ENCODE results near the gene THAP10. TPM values are rescaled to one million over a fixed set of nuclear protein-coding genes. Genes with fewer than 3 reads are reported as not detected.
"Not testable (repeated sequence)": the region's sequence is repeated elsewhere in the genome, so short reads cannot be mapped to it uniquely, and the experiment has no call there.

THAP10 gene
- total RNA-seq, 1 donor from 2014 or later, result 4.2 TPM

DNA sequence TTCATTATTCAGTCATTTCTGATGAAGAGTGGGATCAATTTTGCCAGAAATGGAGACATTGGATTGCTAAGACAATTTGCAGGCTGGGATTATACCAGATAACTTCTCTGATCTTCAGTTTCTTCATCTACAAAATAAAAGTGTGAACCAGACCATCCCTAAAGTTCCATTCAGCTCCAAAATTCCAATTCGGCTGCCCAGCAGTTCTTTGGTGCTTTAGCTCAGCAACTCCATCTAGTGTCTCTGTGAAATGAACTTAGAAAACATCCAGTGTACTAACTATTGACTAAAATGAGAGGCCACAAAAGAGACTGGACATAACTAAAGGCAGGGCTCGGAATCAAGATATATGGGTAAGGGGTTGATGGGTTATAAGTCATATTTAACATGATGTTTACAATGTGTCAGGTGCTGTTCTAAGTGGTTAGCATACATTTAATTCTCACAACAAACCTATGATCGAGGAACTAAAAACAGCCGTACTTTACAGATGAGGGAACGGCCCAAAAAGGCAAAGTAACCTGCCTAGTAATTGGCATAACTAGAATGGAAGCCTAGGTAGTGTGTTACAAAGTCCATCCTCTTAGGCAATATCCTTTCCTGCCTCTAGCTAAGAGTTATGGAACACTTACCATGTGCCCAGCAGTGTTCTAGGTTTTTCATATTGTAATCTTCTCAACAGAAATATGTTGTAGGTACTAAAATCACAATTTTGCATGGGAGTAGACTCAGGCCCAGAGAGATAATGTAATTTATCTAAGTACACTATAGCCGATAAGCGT lies 17.0 kb downstream of the THAP10 start:
- H3K4me3 ChIP-seq (ENCODE audit: low read depth, low read length), result no peak overlapping the region
- no peaks in the 10 kb centered on the region for H3K36me3 ChIP-seq (ENCODE audit: control insufficient read depth, insufficient read depth, low read length)
- no peak for DNase-seq (ENCODE audit: low read depth)
- no peaks in the 10 kb centered on the region for H3K27me3 ChIP-seq (ENCODE audit: control insufficient read depth, insufficient read depth, low read length)
- TF ChIP-seq, protein P1, sequence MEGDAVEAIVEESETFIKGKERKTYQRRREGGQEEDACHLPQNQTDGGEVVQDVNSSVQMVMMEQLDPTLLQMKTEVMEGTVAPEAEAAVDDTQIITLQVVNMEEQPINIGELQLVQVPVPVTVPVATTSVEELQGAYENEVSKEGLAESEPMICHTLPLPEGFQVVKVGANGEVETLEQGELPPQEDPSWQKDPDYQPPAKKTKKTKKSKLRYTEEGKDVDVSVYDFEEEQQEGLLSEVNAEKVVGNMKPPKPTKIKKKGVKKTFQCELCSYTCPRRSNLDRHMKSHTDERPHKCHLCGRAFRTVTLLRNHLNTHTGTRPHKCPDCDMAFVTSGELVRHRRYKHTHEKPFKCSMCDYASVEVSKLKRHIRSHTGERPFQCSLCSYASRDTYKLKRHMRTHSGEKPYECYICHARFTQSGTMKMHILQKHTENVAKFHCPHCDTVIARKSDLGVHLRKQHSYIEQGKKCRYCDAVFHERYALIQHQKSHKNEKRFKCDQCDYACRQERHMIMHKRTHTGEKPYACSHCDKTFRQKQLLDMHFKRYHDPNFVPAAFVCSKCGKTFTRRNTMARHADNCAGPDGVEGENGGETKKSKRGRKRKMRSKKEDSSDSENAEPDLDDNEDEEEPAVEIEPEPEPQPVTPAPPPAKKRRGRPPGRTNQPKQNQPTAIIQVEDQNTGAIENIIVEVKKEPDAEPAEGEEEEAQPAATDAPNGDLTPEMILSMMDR (IDR thresholded peaks at IDR 0.05; ENCODE audit: insufficient read depth, low read length, poor library complexity, severe bottlenecking), result peak; percentile 61

DNA sequence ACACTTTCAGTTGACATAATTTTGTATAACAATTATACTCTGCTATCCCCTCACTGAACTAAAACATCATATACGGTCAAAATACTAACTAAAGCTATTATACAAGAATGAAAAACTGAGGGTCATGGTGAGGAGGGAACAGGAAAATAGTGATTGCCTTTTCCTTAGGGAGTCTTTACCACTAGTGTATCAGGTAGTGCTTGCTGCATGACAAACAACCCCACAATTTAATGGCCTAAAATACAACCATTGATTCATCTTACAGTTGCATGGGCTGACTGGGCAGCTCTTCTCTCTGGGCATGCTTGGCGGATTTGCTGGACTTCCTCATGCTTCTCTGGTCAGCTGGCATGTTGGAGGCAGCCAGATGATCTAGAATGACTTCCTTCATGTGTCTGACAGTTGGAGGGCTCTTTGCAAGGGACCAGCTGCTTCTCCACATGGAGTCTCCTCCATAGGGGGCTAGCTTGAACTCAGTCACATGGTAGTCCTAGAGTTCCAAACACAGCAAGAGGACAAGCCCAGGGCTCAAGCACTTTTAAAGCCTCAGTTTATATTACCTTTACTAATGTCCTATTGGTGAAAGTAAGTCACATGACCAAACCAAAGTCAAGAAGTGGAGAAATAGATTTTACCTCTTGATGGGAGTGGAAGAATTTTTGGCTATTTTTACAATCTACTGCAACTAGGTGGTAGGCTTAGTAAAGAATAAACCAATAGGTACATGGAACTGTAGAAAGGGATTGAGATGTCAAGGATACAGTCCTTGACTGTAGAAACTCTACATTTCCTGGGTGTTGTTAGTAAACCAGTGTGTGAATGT lies 18.8 kb downstream of the THAP10 start:
- Histone ChIP-seq H3K4me3 (ENCODE audit: low read depth, low read length) (no peak overlapping the region), H3K36me3 (ENCODE audit: control insufficient read depth, insufficient read depth, low read length) (no peaks in the 10 kb centered on the region), H3K27me3 (ENCODE audit: control insufficient read depth, insufficient read depth, low read length) (no peaks in the 10 kb centered on the region)
- TF ChIP-seq, protein P1 (IDR thresholded peaks at IDR 0.05; ENCODE audit: insufficient read depth, low read length, poor library complexity, severe bottlenecking), result no peak
- no peak for DNase-seq (ENCODE audit: low read depth)

DNA sequence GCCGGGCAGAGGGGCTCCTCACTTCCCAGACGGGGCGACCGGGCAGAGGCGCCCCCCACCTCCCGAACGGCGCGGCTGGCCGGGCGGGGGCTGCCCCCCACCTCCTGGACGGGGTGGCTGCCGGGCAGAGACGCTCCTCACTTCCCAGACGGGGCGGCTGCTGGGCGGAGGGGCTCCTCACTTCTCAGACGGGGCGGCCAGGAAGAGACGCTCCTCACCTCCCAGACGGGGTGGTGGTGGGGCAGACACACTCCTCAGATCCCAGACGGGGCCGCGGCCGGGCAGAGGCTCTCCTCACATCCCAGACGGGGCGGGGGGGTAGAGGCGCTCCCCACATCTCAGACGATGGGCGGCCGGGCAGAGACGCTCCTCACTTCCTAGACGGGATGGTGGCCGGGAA lies 20.7 kb downstream of the THAP10 start:
- not testable (repeated sequence) for H3K27me3 ChIP-seq (ENCODE audit: control insufficient read depth, insufficient read depth, low read length); H3K4me3 ChIP-seq (ENCODE audit: low read depth, low read length); H3K36me3 ChIP-seq (ENCODE audit: control insufficient read depth, insufficient read depth, low read length); DNase-seq (ENCODE audit: low read depth)

DNA sequence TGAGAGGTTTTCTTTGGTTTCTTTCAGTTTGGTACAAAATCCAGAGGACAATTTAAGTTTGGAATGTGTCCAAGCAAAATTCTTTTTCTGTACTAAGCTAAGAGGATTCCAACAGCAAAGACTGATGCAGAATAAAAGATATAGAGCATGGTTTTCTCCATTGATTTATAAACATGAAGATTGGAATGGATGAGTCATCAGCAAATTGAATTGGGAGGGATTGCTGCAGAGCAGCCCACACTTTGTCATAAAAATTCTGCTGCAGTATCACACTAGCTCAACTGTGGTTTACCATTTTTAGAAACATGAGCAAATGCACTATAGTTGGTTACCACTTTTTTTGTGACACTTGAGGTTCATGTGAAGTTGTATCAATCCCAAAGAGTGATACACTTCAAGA lies 22.2 kb downstream of the THAP10 start:
- Histone ChIP-seq H3K4me3 (ENCODE audit: low read depth, low read length) (no peak overlapping the region), H3K36me3 (ENCODE audit: control insufficient read depth, insufficient read depth, low read length) (no peaks in the 10 kb centered on the region), H3K27me3 (ENCODE audit: control insufficient read depth, insufficient read depth, low read length) (no peaks in the 10 kb centered on the region)
- TF ChIP-seq, protein P1 (IDR thresholded peaks at IDR 0.05; ENCODE audit: insufficient read depth, low read length, poor library complexity, severe bottlenecking), result no peak
- no peak for DNase-seq (ENCODE audit: low read depth)

DNA sequence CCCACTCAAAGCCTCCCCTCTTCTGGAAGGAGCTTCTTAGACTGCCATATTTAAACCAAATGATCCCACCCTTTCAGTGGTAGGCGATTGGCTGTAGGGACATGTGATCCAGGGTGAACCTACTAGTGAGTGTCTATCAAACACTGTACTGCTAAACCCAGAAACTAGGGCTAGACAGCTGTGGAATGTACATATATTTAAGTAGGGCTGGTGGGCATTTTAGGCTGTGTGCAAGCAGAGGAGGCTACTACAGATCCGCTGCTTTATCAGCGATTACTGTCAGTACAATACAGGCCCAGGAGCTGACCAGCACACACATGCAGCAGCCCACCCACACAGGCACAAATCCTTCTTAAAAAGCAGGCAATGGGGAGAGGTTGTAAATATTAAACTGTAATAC lies 22.9 kb downstream of the THAP10 start:
- DNase-seq (ENCODE audit: low read depth), result no peak
- Histone ChIP-seq H3K36me3 (ENCODE audit: control insufficient read depth, insufficient read depth, low read length) (no peaks in the 10 kb centered on the region), H3K4me3 (ENCODE audit: low read depth, low read length) (no peak overlapping the region), H3K27me3 (ENCODE audit: control insufficient read depth, insufficient read depth, low read length) (no peaks in the 10 kb centered on the region)
- TF ChIP-seq, protein P1 (IDR thresholded peaks at IDR 0.05; ENCODE audit: insufficient read depth, low read length, poor library complexity, severe bottlenecking), result no peak

DNA sequence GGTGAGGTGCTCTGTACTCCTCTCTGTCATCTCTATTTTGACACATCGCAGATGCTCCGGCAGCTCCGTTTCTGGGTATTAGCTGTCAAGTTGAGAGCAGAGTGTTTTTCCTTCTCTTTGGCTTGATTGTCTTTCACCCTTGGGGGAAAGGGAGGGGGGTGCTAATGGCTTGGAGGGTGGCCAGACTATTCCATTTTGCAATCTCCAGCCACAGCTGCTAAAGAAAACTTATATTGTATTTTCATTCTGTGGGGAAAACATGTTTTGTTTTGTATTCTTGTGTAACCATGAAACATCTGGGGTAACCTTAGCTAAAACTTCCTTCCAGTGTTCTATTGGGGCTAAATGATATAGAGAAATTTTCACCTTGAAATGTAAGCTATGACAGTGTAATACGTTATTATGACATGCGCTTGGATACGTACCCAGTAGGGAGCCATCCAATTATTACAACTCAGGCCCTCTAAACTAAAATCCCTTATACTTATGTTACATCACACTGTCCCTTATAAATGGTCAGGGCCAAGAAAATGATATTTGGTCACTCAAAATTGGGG lies 24.2 kb downstream of the THAP10 start:
- no peaks in the 10 kb centered on the region for H3K36me3 ChIP-seq (ENCODE audit: control insufficient read depth, insufficient read depth, low read length)
- no peaks in the 10 kb centered on the region for H3K27me3 ChIP-seq (ENCODE audit: control insufficient read depth, insufficient read depth, low read length)
- H3K4me3 ChIP-seq (ENCODE audit: low read depth, low read length), result no peak overlapping the region
- TF ChIP-seq, protein P1 (IDR thresholded peaks at IDR 0.05; ENCODE audit: insufficient read depth, low read length, poor library complexity, severe bottlenecking), result no peak
- DNase-seq (ENCODE audit: low read depth), result no peak

Measured in kidney epithelial cell (primary cell).